Naive thymus-derived CD4-positive, alpha-beta T cell (primary cell): ENCODE measurements around the gene CFAP97. TPM values are rescaled to one million over a fixed set of nuclear protein-coding genes. Genes with fewer than 3 reads are reported as not detected.

ENCODE experiments used
- ATAC-seq: fragments of 150-1000 bp; cut with Tn5 transposase; 2 replicates; pipeline ENCODE4 v1.10.0; 2021; ENCODE audit warnings: mild to moderate bottlenecking, moderate library complexity
- CTCF ChIA-PET: fragments of 350-600 bp; sonication (Branson Sonifier 250); formaldehyde crosslinking; loops from one replicate; lab custom pipeline; 2021; ENCODE audit warnings: antibody characterized with exemption; lab: Charles Lee
- POLR2A ChIA-PET: fragments of 350-600 bp; sonication (Branson Sonifier 250); formaldehyde crosslinking; loops from one replicate; lab custom pipeline; 2021; ENCODE audit warnings: antibody characterized with exemption, inconsistent platforms; lab: Charles Lee
- DNase-seq, 9 donors: peaks; one replicate each; pipeline versions ENCODE4 v3.0.0 to v3.0.0-alpha.2; 2020 to 2022; ENCODE audit warnings: mixed read lengths in 1 of 9
- H3K27ac ChIP-seq: one replicate; pipeline ENCODE4 v1.7.0; 2013; ENCODE audit warnings: mild to moderate bottlenecking, low read depth, low read length, moderate library complexity
- H3K27me3 ChIP-seq, 2 donors: one replicate each; pipeline ENCODE4 v1.7.0; 2013; ENCODE audit warnings: low read length in 2 of 2, mild to moderate bottlenecking in 2 of 2, moderate library complexity in 2 of 2; ENCODE audit not compliant: control insufficient read depth in 2 of 2, insufficient read depth in 2 of 2
- H3K36me3 ChIP-seq, 3 experiments: 1 replicate in 2 of 3; 2 replicates in 1 of 3; pipeline ENCODE4 v1.7.0; 2013; ENCODE audit warnings: low read length in 3 of 3, mild to moderate bottlenecking in 3 of 3, moderate library complexity in 1 of 3; ENCODE audit not compliant: insufficient read depth in 3 of 3, control insufficient read depth in 2 of 3
- H3K4me1 ChIP-seq, 2 donors: one replicate each; pipeline ENCODE4 v1.7.0; 2013; ENCODE audit warnings: low read length in 2 of 2, mild to moderate bottlenecking in 2 of 2, moderate library complexity in 1 of 2; ENCODE audit not compliant: control insufficient read depth in 2 of 2, insufficient read depth in 2 of 2
- H3K4me3 ChIP-seq: 2 replicates; pipeline ENCODE4 v1.7.0; 2013; ENCODE audit warnings: mild to moderate bottlenecking, low read length
- H3K9me3 ChIP-seq, 3 experiments: 1 replicate in 2 of 3; 2 replicates in 1 of 3; pipeline ENCODE4 v1.7.0; 2013; ENCODE audit warnings: low read length in 3 of 3; ENCODE audit not compliant: control insufficient read depth in 2 of 3
- H3K27ac Mint-ChIP-seq, 9 donors: one replicate each; pipeline ENCODE4 v1.8.0; 2020 to 2022; ENCODE audit warnings: mixed read lengths in 9 of 9, mild to moderate bottlenecking in 8 of 9, moderate library complexity in 5 of 9, inconsistent platforms in 2 of 9
- H3K27me3 Mint-ChIP-seq, 5 donors: one replicate each; pipeline ENCODE4 v1.8.0; 2021 to 2022; ENCODE audit warnings: mixed read lengths in 5 of 5, mild to moderate bottlenecking in 1 of 5
- H3K36me3 Mint-ChIP-seq, 5 donors: one replicate each; pipeline ENCODE4 v1.8.0; 2020 to 2022; ENCODE audit warnings: mixed read lengths in 5 of 5, mild to moderate bottlenecking in 3 of 5, inconsistent platforms in 1 of 5
- H3K4me1 Mint-ChIP-seq, 7 donors: one replicate each; pipeline ENCODE4 v1.8.0; 2020 to 2022; ENCODE audit warnings: mixed read lengths in 7 of 7, mild to moderate bottlenecking in 3 of 7, inconsistent platforms in 1 of 7
- H3K4me3 Mint-ChIP-seq, 10 donors: one replicate each; pipeline ENCODE4 v1.8.0; 2020 to 2022; ENCODE audit warnings: mild to moderate bottlenecking in 10 of 10, mixed read lengths in 10 of 10, moderate library complexity in 6 of 10, inconsistent platforms in 2 of 10
- H3K9me3 Mint-ChIP-seq, 11 donors: one replicate each; pipeline ENCODE4 v1.8.0; 2020 to 2022; ENCODE audit warnings: mixed read lengths in 11 of 11, mild to moderate bottlenecking in 4 of 11, inconsistent platforms in 1 of 11, moderate library complexity in 1 of 11
- intact Hi-C, 2 donors: fragments of 100-400 bp; cut with micrococcal nuclease; formaldehyde crosslinking; loops; one replicate each; pipeline ENCODE4 v1.15.1; 2023
- polyA plus RNA-seq, 2 donors: library from polyadenylated mRNA; unstranded; fragments of 300-500 nt; fragmentation: Illumina TruSeq; gene quantifications; one replicate each; pipeline ENCODE4 v1.2.3, GENCODE V29; 2021
- total RNA-seq, 6 experiments: library from RNA in 5 of 6; stranded (reverse) in 5 of 6; gene quantifications; 1 replicate in 5 of 6; 2 replicates in 1 of 6; pipeline ENCODE4 v1.2.3 and lab custom pipeline; 2021 to 2026

CFAP97 gene
- total and polyA plus RNA-seq, 7 experiments from 2014 or later = 23.6 to 103 (median 41.3) TPM

DNA sequence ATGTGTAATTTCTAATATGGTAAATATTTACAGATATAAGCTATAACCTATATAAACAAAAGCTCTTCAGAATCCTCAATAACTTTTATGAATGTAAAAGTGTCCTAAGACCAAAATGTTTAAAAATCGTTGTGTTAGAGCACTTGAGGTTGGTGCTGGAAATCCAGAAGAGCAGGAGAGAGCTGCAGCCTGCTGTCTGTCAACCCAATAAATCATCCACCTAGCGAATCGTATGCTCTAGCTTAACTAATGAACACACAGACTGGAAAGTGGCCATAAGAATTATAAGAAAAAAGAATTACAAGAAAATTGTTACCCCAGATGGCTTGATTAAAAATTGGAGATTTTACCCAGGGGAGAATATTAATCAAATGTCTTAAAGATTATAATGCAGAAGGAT is 17.0 kb downstream of the CFAP97 start:
- Mint-ChIP-seq H3K4me3 (no peak overlapping the region), H3K36me3 (peaks cover 8 to 31% (median 20%) of the 10 kb centered on the region in 5 donors)
- CTCF ChIA-PET = interaction anchor here (1.0 to 1.9 kb wide), 3 partner anchors 146 to 181 kb away, joined by 3 to 7 read pairs (median 4); no protein-coding TSS in a partner anchor

DNA sequence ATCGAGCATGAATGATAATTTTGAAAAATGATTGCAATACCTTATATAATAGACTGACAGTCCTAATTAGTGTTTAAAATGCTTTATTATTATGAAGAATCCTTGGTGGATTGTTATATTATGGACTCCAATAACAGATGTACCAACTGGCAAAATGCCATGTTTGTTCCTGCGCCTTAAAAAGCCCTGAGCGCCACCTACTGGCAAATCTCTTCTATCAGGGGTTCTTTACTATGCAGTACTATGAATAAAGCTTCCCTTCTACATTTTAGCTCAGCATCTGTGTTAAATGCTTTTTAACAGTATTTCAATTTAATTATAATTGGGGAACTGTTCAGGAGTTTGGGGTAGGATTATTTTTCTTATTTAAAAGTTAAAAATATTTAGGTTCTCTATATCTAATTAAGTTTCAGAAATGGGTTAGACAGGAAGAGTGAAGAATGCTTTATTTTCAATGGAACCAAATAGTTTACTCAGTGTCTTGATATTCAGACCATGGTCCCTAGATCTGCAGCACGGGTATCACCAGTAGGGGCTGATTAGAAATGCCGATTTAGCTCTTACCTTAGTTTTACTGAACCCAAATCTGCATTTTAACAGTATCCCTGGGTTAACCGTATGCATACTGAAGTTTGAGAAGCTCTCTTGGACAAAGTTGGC is 20.0 kb downstream of the CFAP97 start:
- Histone ChIP-seq H3K4me1 (no peaks in the 10 kb centered on the region), H3K27ac (no peak overlapping the region), H3K9me3 (no peaks in the 10 kb centered on the region), H3K4me3 (no peak overlapping the region), H3K36me3 (peaks cover 0 to 7% (median 0%) of the 10 kb centered on the region in 3 experiments), H3K27me3 (no peaks in the 10 kb centered on the region)
- Mint-ChIP-seq H3K36me3 (peaks cover 0 to 26% (median 15%) of the 10 kb centered on the region in 5 donors), H3K27ac (no peak overlapping the region), H3K9me3 (no peaks in the 10 kb centered on the region), H3K4me1 (peaks cover 16 to 63% (median 39%) of the 10 kb centered on the region in 7 donors), H3K27me3 (no peaks in the 10 kb centered on the region), H3K4me3 (no peak overlapping the region)
- DNase-seq (peak; percentile 42 to 78 (median 73)), ATAC-seq (peak; percentile 84)
- intact Hi-C loops = loop anchor here (1.0 to 2.0 kb wide), 9 partner anchors 19 to 438 kb away; partner anchors contain the start of gene CFAP97 (in 1 of the 2)
- ChIA-PET POLR2A (interaction anchor here (1.2 to 1.4 kb wide), 2 partner anchors 25 to 152 kb away, joined by 3 to 6 read pairs; partner anchors contain the start of gene SNX25), CTCF (interaction anchor here (0.6 to 1.9 kb wide), 20 partner anchors 9 to 521 kb away, joined by 3 to 16 read pairs (median 4); partner anchors contain the start of gene SLC25A4)

More for the DNA sequence above, 17.0 kb downstream of the CFAP97 start:
- Histone ChIP-seq H3K36me3 (peaks cover 0 to 19% (median 0%) of the 10 kb centered on the region in 3 experiments), H3K27me3 (no peaks in the 10 kb centered on the region), H3K4me1 (no peaks in the 10 kb centered on the region), H3K4me3 (no peak overlapping the region), H3K27ac (no peak overlapping the region), H3K9me3 (no peaks in the 10 kb centered on the region)
- no peaks in the 10 kb centered on the region for H3K27me3 Mint-ChIP-seq
- POLR2A ChIA-PET = no interaction called here
- no peak for ATAC-seq
- no peak overlapping the region for H3K27ac Mint-ChIP-seq
- no peak for DNase-seq
- H3K9me3 Mint-ChIP-seq = no peaks in the 10 kb centered on the region
- intact Hi-C loops = no loop called here
- peaks cover 11 to 62% (median 45%) of the 10 kb centered on the region in 7 donors for H3K4me1 Mint-ChIP-seq

DNA sequence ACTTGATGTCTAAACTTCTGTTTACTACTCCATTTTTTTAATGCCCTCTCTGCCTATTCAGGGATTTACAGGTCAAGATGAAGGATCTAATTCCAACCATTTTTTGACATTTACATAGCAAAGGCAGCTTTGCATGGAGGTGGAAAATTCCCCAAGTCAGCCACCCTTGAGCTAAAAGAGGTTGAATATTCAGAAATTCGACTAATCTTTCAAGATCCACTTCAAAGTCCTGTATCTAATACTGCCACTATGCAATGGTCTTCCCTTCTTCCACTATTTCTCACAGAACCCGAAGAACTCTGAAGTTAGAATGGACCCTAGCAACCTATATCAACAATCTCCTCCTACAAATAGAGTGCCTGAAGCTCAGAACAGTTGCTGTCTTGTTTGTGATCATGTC is 21.6 kb downstream of the CFAP97 start:
- Histone ChIP-seq H3K4me1 (no peaks in the 10 kb centered on the region), H3K9me3 (no peaks in the 10 kb centered on the region), H3K27me3 (no peaks in the 10 kb centered on the region), H3K27ac (no peak overlapping the region), H3K36me3 (no peaks in the 10 kb centered on the region), H3K4me3 (no peak overlapping the region)
- intact Hi-C loops = loop anchor here (2.0 kb wide), 3 partner anchors 17 to 415 kb away; no protein-coding TSS in a partner anchor
- H3K36me3 Mint-ChIP-seq = peaks cover 0 to 25% (median 11%) of the 10 kb centered on the region in 5 donors
- H3K4me3 Mint-ChIP-seq = peak overlapping the region in 1 of 10 donors; percentile 5
- CTCF ChIA-PET = interaction anchor here (0.6 to 1.9 kb wide), 2 partner anchors 47 to 1708 kb away, joined by 5 read pairs; no protein-coding TSS in a partner anchor
- H3K27ac Mint-ChIP-seq = no peak overlapping the region
- H3K4me1 Mint-ChIP-seq = peaks cover 17 to 61% (median 36%) of the 10 kb centered on the region in 7 donors
- H3K9me3 Mint-ChIP-seq = no peaks in the 10 kb centered on the region
- POLR2A ChIA-PET = interaction anchor here (0.6 kb wide), 2 partner anchors 19 to 20 kb away, joined by 3 to 4 read pairs; no protein-coding TSS in a partner anchor
- ATAC-seq (no peak), DNase-seq (no peak)
- no peaks in the 10 kb centered on the region for H3K27me3 Mint-ChIP-seq

DNA sequence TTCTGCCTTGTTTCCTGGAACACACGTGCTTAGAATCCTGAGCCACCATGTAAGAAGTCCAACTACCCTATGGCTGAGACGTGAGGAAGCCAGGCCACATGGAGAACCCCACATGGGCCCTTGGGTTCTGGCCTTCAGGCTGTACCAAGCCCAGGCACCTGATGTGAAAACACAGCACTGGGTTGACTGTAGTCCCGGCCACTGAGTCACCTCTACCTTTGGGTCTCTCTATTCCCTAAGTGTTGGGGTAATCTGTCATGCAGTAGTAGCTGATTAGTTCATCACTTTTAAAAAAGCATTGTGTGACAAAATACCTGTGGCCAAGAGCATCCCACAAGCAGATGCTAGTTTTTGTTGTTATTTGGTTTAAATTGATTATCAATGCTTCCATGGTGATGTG is 24.3 kb downstream of the CFAP97 start:
- H3K9me3 Mint-ChIP-seq = no peaks in the 10 kb centered on the region
- Histone ChIP-seq H3K4me1 (no peaks in the 10 kb centered on the region), H3K27me3 (no peaks in the 10 kb centered on the region), H3K27ac (no peak overlapping the region), H3K9me3 (no peaks in the 10 kb centered on the region), H3K4me3 (no peak overlapping the region), H3K36me3 (peaks cover 0 to 9% (median 0%) of the 10 kb centered on the region in 3 experiments)
- H3K27ac Mint-ChIP-seq = no peak overlapping the region
- H3K36me3 Mint-ChIP-seq = peaks cover 8 to 36% (median 23%) of the 10 kb centered on the region in 5 donors
- no peak overlapping the region for H3K4me3 Mint-ChIP-seq
- intact Hi-C loops = no loop called here
- ATAC-seq = no peak
- ChIA-PET POLR2A (no interaction called here), CTCF (no interaction called here)
- DNase-seq = no peak
- H3K4me1 Mint-ChIP-seq = peaks cover under 1 to 40% (median 22%) of the 10 kb centered on the region in 7 donors
- H3K27me3 Mint-ChIP-seq = no peaks in the 10 kb centered on the region

DNA sequence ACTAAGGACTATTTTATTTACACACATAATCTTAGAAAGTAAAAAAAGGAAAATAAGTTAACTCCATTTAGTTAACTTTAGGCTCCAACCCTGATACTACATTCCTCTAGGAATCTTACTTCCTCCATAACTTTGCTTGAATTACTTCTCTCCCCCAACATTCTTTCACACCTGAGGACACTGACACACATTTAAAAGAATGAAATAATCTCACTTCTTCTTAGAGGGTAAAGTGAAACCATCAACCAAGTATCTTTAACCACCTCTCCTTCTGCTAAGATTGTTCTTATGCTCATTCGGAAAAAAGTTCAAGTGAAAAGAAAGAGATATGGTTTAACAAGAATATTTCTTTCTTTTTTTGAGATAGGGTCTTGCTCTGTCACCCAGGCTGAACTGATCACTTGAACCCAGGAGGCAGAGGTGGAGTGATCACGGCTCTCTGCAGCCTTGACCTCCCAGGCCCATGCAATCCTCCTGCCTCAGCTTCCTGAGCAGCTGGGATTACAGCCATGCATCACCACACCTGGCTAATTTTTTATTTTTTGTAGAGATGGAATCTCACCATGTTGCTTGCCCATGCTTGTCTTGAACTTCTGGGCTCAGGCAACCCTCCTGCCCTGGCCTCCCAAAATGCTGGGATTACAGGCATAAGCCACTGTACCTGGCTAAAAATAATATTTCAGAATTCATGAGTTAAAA is 32.3 kb downstream of the CFAP97 start:
- Histone ChIP-seq H3K9me3 (no peaks in the 10 kb centered on the region), H3K4me3 (no peak overlapping the region), H3K27ac (no peak overlapping the region), H3K27me3 (no peaks in the 10 kb centered on the region), H3K36me3 (peaks cover 0 to 33% (median 3%) of the 10 kb centered on the region in 3 experiments), H3K4me1 (peaks cover under 1 to 3% of the 10 kb centered on the region in 2 donors)
- intact Hi-C loops = no loop called here
- Mint-ChIP-seq H3K27me3 (peaks cover 0 to 10% (median 5%) of the 10 kb centered on the region in 5 donors), H3K4me1 (peaks cover 3 to 14% (median 6%) of the 10 kb centered on the region in 7 donors), H3K36me3 (peaks cover 20 to 61% (median 57%) of the 10 kb centered on the region in 5 donors), H3K4me3 (no peak overlapping the region), H3K27ac (no peak overlapping the region), H3K9me3 (peaks cover 0 to 1% (median 0%) of the 10 kb centered on the region in 11 donors)
- ATAC-seq (no peak), DNase-seq (no peak)
- ChIA-PET CTCF (no interaction called here), POLR2A (no interaction called here)

DNA sequence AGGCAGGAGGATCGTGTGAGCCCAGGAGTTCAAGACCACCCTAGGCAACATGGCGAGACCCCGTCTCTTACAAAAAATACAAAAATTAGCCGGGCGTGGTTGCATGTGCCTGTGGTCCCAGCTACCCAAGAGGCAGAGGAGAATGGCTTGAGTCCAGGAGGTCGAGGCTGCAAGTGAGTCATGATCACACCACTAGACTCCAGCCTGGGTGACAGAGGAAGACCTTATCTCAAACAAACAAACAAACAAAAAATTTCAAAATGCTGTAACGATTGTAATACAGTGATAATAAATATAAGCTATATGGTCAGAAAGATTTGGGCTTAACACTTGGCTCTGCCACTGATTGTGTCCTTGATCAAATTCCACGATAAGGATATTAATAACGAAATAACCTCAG is 36.6 kb downstream of the CFAP97 start:
- Histone ChIP-seq H3K4me3 (no peak overlapping the region), H3K27me3 (no peaks in the 10 kb centered on the region), H3K36me3 (peaks cover 10 to 25% (median 12%) of the 10 kb centered on the region in 3 experiments), H3K4me1 (peaks cover 14% of the 10 kb centered on the region in 2 donors), H3K9me3 (no peaks in the 10 kb centered on the region), H3K27ac (no peak overlapping the region)
- Mint-ChIP-seq H3K27ac (no peak overlapping the region), H3K9me3 (peaks cover 0 to 2% (median 0%) of the 10 kb centered on the region in 11 donors), H3K4me1 (peaks cover 16 to 26% (median 22%) of the 10 kb centered on the region in 7 donors), H3K4me3 (no peak overlapping the region), H3K36me3 (peaks cover 12 to 49% (median 46%) of the 10 kb centered on the region in 5 donors), H3K27me3 (peaks cover 0 to 18% (median 5%) of the 10 kb centered on the region in 5 donors)
- DNase-seq (no peak), ATAC-seq (no peak)
- ChIA-PET CTCF (interaction anchor here (0.7 to 0.8 kb wide), 2 partner anchors 24 to 61 kb away, joined by 3 read pairs; partner anchors contain the start of gene SLC25A4), POLR2A (interaction anchor here (0.6 kb wide), 1 partner anchor 15 kb away, joined by 3 read pairs; no protein-coding TSS in a partner anchor)
- intact Hi-C loops = loop anchor here in 1 of 2 donors (5.0 kb wide), 1 partner anchor 35 kb away; the partner anchor contains the start of gene CFAP97
